HL-60/S4 treated with retinoic acid at 250 ng/mL for 4 days and 3 days (cell line): ENCODE measurements around the gene FOXD1.
"Not testable (repeated sequence)": the region's sequence is repeated elsewhere in the genome, so short reads cannot be mapped to it uniquely, and the experiment has no call there.

ENCODE experiments used
- in situ Hi-C: fragments of 300-500 bp; cut with MboI; formaldehyde crosslinking; loops from 2 replicates; pipeline ENCODE4 v1.7.0; 2022; ENCODE audit warnings: low sequenced_read_pairs

Gene FOXD1

DNA sequence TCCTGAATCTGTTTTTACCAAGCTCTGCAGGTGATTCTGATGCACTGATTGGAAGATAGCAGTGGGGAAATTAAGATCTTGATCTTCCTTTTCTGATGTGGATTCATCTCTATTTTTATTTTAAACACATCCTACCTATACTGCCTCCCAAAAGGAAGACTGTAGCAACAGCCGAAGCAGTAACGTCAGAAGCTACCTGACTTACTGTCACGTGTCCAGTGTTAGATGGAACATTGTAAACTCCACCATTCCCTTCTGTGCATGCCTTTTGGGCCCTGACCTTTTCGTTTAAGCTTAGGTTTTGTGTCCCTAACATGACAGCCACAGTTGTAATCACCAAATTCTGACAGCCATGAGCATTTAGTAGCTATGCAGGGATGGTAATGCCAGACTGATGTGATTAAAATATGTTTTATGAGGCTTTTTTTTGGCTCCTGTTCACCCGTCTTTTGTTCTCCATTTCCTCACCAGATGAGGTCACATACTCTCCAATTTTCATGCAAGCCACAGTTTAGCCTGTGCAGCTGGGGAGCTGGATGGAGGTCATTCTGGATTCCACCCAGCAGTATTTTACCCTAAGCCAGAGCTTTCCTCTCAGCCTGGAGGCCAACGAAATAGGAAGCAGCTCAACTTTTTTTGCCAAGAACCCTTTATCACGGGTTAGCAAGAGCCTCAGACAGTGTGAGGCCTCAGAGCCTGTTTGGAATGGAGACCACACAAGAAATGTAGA, 15.6 kb upstream of the FOXD1 start:
- in situ Hi-C loops, result no loop called here

- in situ Hi-C loops, result no loop called here
Measured at GRCh38 chr5:73460133-73460532, 11.6 kb upstream of the FOXD1 start.

DNA sequence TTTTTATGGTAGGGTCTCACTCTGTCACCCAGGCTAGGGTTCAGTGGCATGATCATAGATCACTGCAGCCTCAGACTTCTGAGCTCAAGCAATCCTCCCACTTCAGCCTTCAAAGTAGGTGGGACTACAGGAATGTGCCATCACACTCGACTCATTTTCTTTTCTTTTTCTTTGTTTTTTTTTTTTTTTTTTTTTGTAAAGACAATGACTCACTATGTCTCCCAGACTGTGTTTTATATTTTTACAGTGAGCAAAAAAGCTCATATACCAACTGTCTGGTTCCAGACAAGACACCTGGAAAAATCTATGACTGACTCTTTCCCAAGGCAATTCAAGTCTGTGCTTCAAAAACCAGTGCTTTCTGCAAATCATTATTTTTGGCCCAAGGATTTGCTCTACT, 10.8 kb upstream of the FOXD1 start:
- in situ Hi-C loops, result no loop called here

DNA sequence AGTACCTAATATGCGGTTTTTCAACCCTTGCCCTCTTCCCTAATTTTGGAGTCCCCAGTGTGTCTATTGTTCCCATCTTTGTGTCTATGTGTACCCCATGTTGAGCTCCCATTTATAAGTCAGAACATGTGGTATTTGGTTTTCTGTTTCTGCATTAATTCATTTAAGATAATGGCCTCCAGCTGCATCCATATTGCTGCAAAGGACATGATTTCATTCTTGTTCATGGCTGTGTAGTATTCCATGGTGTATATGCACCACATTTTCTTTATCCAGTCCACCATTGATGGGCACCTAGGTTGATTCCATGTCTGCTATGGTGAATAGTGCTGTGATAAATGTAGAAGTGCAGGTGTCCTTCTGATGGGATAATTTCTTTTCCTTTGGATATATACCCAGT, 7.9 kb upstream of the FOXD1 start:
- in situ Hi-C loops, result not testable (repeated sequence)

- in situ Hi-C loops, result no loop called here
Measured at GRCh38 chr5:73454379-73455036, 5.9 kb upstream of the FOXD1 start.

DNA sequence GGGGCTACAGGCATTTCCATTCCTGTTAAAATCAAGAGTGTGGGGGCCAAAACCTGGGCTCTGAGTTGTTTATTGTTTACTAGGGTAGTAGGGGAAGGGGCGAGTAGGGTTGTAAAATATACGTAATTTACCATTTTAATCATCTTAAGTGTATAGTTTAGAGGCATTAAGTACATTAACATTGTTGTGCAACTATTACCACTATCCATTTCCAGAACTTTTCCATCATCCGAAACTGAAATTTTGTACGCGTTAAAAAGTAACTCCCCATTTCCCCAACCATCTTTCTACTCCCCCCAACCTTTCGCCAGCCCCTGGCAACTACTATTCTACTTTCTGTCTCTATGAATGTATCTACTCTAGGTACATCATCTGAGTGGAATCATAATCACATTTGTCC, 3.6 kb upstream of the FOXD1 start:
- in situ Hi-C loops, result no loop called here

- in situ Hi-C loops, result no loop called here
Measured at GRCh38 chr5:73451224-73452130, 2.9 kb upstream of the FOXD1 start.

DNA sequence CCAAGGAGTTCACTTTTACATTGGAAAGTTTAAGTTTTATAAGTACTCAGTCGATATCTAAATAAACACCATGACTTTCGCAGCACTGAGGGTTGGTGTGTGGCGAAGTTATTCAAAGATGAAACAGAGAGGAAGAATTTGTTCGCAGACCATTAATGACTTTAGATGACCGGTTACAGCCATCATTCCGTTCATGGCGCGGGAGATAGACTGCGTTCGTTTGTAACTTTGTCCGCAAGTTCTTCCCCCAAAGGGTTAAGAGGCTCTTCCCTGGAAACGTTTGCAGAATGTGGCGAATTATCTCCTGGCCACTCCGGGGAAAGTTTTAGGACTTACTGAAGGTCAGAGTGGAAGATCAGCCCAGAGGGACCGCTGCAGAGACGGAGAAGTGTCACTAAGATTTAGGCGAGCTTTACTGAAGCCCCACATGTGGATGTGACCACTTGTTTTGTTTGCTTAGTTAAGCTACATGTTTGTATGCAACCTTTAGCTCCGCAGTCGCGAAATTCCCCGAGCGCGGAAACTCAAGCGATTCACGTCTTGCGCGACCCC, 2.2 kb upstream of the FOXD1 start:
- in situ Hi-C loops, result no loop called here

- in situ Hi-C loops, result no loop called here
Measured at GRCh38 chr5:73450137-73450536, 1.6 kb upstream of the FOXD1 start.

- in situ Hi-C loops, result no loop called here
Measured at GRCh38 chr5:73447530-73448462, 781 bp downstream of the FOXD1 start.

- in situ Hi-C loops, result no loop called here
Measured at GRCh38 chr5:73446631-73447529, 1.7 kb downstream of the FOXD1 start.

DNA sequence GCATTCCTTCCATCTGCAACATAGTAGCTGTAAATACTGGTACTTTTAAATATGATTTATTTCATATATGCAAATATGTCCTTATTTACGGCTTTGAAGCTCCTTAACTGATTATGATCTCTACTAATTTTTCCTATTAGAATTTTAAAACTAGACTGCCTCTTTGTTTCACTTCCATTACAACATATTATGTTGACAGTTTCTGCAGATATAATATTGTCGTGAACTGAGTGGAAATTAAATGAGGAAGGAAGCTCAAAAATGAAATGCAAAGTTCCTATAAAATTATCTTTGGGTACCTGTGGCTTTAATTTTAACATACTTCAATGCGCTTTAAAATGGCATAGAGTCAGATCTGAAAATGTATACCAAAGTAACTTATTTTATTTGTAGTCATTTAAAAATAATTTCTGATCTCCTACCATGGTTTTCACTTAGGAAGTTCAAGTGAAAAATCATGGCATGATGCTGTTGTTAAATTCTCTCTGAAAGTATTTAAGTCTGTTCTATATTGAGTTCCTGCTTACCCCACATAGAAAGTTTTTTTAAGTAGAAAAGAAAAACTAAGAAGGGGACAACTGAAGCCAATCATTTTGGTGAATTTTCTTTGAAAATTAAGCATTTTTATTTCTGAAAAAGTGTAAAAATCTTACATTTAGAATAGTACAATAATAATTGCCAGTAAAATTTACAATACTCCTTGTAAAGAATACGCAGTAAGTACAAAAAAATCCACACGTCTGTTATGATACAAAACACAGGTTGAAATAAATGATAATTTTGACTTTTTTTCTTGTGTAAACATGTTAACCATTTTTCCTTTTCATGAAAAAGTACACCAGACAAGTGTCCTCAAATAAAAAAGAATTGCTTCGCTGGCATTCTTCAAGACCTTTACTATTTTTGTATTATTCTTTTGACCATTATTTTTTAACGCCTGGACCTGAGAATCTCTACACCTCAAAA, 2.6 kb downstream of the FOXD1 start:
- in situ Hi-C loops, result no loop called here

DNA sequence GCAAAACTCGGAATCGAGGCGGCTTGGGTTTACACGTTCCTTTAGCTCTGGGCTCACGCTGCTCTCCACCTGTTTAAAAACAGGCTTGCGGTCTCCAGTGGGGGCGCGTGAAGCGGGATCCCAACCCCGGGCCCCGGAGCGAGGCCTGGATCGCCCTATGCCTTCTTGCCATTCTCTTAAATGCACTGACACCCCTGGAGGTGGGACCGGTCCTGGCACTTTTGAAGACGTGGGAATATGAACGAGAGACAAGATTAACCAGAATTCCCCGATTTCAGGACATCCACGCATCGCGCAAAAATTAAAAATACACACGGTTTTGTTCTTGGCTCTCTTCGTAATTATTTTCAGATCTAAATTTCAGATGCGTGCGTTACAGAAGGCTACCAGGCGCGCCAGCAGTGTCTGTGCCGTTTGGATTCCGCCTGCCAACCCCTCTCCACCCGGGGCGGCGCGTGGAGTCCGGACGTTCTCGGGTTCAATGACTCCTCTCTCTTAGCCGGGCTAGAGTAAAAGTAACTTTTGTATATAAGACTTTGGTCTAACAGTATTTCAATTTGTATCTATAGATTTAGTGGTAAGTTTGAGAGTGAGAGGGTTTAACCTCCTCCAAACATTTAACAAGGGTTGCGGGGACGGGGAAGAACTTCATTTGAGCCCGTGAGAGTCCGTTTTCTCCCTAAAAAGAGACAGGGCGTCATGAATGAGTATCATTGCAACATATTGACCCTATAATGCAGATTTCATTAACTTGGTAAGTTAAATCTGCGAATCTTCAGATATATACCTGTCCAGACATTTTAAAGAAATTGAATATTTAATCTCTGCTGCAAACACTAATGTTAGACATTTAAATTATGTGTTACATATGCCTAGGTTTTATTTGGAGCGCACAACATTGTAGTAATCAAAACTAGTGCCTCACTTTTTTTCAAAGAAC, 3.8 kb downstream of the FOXD1 start:
- in situ Hi-C loops, result no loop called here

DNA sequence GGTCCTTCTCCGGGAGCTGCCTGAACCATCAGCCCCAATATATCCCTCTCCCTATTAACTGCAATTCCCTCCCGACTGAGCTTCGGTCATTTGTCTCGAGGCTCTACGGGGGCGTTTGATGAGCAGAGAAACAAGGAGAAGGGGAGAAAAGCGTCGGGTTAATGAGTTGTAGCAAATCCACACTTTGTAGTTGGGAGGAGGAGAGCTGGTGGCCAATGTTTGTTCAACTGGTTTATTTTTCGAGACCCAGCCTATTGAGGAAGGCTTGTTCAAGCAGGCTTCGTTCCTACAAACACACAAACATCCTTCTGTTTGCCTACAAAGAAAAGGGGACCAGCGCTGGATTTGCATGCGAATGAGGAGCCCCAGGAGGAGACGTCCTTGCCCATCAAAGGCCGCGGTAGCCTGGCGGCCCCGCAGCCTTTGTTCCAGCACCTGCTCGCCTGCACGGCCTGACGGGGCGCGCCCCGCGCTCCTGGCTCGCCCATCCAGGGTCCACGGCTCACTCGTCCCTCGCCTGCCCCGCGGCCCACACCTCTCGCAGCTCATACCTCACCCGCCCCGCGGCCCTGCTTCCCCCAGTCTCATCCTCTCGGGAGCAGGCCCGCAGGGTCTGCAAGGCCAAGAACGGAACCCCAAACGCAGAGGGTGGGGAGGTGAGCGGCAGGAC, 4.6 kb downstream of the FOXD1 start:
- in situ Hi-C loops, result no loop called here

DNA sequence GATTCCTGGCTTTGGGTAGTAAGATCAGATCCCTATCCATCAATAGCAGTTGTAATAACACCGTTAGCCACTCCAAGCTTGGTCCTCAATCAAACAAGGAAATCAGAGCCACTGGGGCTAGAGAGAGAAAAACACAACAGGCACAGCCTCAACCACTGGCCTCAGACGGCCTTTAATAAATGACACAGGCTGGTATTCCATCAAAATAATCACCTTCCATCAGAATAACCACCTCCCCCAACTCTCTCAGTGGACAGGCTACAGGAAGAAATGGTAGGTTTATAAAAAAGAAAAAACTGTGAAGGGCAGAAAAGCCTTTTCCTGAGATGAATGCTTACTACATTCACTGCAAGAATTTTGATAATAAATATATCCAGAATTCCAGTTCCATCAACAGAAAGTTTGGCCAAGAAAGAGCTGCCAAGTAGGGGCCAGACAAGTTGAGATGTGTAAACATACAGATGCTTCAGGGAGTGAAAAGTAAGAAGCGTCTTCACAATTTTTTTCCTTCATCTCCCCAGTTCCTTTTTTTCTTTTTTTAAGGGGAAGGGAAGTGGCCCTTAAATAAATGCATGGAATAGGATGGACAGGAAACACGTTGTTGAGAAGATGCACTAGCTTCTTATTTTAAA, 5.5 kb downstream of the FOXD1 start:
- in situ Hi-C loops, result no loop called here

DNA sequence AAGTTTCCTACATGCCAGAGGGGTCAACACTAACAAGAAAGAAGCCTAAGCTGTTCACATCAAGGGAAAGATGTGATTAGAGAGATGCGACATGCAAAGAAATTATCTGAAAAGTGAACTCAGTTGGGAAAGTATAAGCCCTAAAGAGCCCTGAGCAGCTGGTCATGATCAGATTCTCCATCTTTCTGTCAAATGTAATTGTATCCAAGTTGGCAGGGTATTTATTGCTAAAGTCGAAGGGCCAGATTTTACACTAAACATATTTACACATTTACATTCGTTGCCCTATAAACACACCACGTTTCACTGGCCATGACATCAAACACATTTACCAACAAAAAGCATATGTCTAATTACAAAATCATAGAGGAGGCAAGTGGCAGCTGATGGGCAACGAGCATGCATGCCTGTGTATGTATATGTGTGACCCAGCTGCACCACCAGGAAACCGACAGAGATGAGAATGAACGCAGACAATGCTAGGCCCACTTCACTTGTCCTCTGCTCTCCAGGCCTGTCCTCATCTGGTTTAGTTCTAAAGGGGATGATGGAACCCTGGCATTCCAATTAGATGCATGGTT, 6.3 kb downstream of the FOXD1 start:
- in situ Hi-C loops, result no loop called here
